Glutamatergic neuron (in vitro differentiated cells): ENCODE results near the gene GPR82. TPM values are rescaled to one million over a fixed set of nuclear protein-coding genes. Genes with fewer than 3 reads are reported as not detected.

Source experiments
- DNase-seq: peaks from one replicate; pipeline ENCODE4 v3.0.0; 2022
- H3K27ac Mint-ChIP-seq: one replicate; pipeline ENCODE4 v1.8.0; 2020; ENCODE audit warnings: mild to moderate bottlenecking, mixed read lengths, inconsistent platforms; ENCODE audit not compliant: unreplicated experiment
- H3K27me3 Mint-ChIP-seq: one replicate; pipeline ENCODE4 v1.8.0; 2020; ENCODE audit warnings: mild to moderate bottlenecking, moderate library complexity, mixed read lengths, inconsistent platforms; ENCODE audit not compliant: unreplicated experiment
- H3K36me3 Mint-ChIP-seq: one replicate; pipeline ENCODE4 v1.8.0; 2020; ENCODE audit warnings: mild to moderate bottlenecking, mixed read lengths, inconsistent platforms; ENCODE audit not compliant: unreplicated experiment
- H3K4me1 Mint-ChIP-seq: one replicate; pipeline ENCODE4 v1.8.0; 2020; ENCODE audit warnings: mild to moderate bottlenecking, low read depth, mixed read lengths, inconsistent platforms; ENCODE audit not compliant: unreplicated experiment
- H3K4me3 Mint-ChIP-seq: one replicate; pipeline ENCODE4 v1.8.0; 2020; ENCODE audit warnings: mild to moderate bottlenecking, mixed read lengths, inconsistent platforms; ENCODE audit not compliant: unreplicated experiment
- H3K9me3 Mint-ChIP-seq: one replicate; pipeline ENCODE4 v1.8.0; 2020; ENCODE audit warnings: mild to moderate bottlenecking, moderate library complexity, mixed read lengths, inconsistent platforms; ENCODE audit not compliant: unreplicated experiment
- total RNA-seq: library from RNA; stranded (reverse); fragmentation: NEBNext Ultra II Directional; extraction: Animal tissue kit (Norgen Biotek cat#: 25700); gene quantifications from one replicate; pipeline ENCODE4 v1.2.1, GENCODE V29; 2021; ENCODE audit not compliant: unreplicated experiment
- TF ChIP-seq, protein P1 (sequence below): fragments of 200-600 bp; sonication (generic); IDR thresholded peaks from one replicate; pipeline ENCODE4 v1.5.0; 2021; ENCODE audit not compliant: partially characterized antibody, unreplicated experiment

The GPR82 gene
- total RNA-seq, 1 donor from 2014 or later: not detected

DNA sequence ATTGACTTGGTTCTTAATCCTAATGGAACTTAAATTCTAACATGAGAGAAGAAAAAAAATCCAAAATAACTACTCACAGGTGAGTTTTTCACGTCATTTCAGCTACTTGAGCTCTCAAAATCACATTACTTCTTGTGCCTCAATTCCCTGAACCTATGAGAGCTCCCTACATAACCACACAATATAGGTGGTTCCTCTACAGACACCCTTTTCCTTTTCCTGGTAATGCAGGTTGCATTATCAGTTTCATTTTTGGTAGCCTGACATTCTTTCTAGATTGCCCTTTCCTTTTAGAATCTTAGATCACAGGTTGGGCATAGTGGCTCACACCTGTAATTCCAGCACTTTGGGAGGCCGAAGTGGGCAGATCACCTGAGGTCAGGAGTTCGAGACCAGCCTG, 31.0 kb upstream of the GPR82 start:
- Mint-ChIP-seq H3K4me1 (peaks cover 4% of the 10 kb centered on the region), H3K27ac (no peak overlapping the region), H3K9me3 (no peaks in the 10 kb centered on the region), H3K4me3 (no peak overlapping the region), H3K36me3 (no peaks in the 10 kb centered on the region), H3K27me3 (no peaks in the 10 kb centered on the region)
- DNase-seq: no peak
- TF ChIP-seq, protein P1, sequence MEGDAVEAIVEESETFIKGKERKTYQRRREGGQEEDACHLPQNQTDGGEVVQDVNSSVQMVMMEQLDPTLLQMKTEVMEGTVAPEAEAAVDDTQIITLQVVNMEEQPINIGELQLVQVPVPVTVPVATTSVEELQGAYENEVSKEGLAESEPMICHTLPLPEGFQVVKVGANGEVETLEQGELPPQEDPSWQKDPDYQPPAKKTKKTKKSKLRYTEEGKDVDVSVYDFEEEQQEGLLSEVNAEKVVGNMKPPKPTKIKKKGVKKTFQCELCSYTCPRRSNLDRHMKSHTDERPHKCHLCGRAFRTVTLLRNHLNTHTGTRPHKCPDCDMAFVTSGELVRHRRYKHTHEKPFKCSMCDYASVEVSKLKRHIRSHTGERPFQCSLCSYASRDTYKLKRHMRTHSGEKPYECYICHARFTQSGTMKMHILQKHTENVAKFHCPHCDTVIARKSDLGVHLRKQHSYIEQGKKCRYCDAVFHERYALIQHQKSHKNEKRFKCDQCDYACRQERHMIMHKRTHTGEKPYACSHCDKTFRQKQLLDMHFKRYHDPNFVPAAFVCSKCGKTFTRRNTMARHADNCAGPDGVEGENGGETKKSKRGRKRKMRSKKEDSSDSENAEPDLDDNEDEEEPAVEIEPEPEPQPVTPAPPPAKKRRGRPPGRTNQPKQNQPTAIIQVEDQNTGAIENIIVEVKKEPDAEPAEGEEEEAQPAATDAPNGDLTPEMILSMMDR: no peak

DNA sequence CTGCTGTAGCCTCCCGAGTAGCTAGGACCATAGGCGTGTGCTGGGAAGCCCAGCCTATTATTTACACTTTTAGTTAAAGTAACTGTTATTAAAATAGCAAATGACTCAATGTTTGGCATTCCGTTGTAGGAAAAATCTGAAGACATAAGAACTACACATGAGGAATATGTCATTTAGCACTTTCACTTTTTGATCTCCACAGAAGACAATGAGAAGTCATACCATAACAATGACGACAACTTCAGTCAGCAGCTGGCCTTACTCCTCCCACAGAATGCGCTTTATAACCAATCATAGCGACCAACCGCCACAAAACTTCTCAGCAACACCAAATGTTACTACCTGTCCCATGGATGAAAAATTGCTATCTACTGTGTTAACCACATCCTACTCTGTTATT, 28.6 kb upstream of the GPR82 start:
- H3K27me3 Mint-ChIP-seq: no peaks in the 10 kb centered on the region
- no peaks in the 10 kb centered on the region for H3K9me3 Mint-ChIP-seq
- DNase-seq: no peak
- H3K4me3 Mint-ChIP-seq: no peak overlapping the region
- H3K4me1 Mint-ChIP-seq: peaks cover 4% of the 10 kb centered on the region
- H3K36me3 Mint-ChIP-seq: no peaks in the 10 kb centered on the region
- TF ChIP-seq, protein P1: no peak
- no peak overlapping the region for H3K27ac Mint-ChIP-seq

DNA sequence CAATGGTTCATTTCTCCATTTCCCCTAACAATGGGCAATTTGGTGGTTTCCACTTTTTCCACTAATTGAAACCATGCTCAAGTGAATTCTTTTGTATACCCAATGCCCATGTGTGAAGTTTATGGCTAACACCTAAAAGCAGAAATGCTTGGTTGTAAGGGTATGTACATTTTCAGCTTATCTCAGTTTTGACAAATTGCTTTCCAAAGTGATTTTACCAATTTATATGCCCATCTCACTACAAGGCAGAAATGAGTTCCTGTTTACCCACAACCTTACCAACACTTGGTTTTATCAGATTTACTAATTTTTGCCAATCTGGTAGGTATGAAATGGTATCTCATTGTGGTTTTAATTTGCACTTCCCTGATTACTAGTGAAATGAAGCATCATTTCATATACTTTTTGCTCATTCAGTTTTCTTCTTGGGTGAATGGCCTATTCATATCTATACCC, 20.4 kb upstream of the GPR82 start:
- no peak for DNase-seq
- Mint-ChIP-seq H3K4me3 (no peak overlapping the region), H3K27ac (no peak overlapping the region), H3K36me3 (no peaks in the 10 kb centered on the region), H3K27me3 (no peaks in the 10 kb centered on the region), H3K9me3 (no peaks in the 10 kb centered on the region), H3K4me1 (no peaks in the 10 kb centered on the region)
- TF ChIP-seq, protein P1: no peak

DNA sequence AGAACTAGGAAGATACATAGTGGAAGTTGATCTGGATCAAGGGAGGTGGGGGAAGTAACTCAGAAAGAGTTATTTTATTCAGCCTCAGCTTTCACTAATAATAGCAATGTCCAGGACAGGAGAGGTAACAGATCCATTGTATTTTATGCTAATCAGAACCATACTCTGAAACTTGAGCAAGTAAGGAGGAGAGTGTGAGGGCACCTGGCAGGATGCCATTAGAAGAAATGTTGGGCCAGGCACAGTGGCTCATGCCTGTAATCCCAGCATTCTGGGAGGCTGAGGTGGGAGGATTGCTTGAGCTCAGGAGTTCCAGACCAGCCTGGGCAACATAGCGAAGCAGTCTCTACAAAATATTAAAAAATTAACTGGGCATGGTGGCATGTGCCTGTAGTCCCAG, 18.9 kb upstream of the GPR82 start:
- no peaks in the 10 kb centered on the region for H3K36me3 Mint-ChIP-seq
- no peak for DNase-seq
- H3K9me3 Mint-ChIP-seq: no peaks in the 10 kb centered on the region
- no peaks in the 10 kb centered on the region for H3K4me1 Mint-ChIP-seq
- H3K4me3 Mint-ChIP-seq: no peak overlapping the region
- no peaks in the 10 kb centered on the region for H3K27me3 Mint-ChIP-seq
- no peak overlapping the region for H3K27ac Mint-ChIP-seq
- TF ChIP-seq, protein P1: no peak

DNA sequence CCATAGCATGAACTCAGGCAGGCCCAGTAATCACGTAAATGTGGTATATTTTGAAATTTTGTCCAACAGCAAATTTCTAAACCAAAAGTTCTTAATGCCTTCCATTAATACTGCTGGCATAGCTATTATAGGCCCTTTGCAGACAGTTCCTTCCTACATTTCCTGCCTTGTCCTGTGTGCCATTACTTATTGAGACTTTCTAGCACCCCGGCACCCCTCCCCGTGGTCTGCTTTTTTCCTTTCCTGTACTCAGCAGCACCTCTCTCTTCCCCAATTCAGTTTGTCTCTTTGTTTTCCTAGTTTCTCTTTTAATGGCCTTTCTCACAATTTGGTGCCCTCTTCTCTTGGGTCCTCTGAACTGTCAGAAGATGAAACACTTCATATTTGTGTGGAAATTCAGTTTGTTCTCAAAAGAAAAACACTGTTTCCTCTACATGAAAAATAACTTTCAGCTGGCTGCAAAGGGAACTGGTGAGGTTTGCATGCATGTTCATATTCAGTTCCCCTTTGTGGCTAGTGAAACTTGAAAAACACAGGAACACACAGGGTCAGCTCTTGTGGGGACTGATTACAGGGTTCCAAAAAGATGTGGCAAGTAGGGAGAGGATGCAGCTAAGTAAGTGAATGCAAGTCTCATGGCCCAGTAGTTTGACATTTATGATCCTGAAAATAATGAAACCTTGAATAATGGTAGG, 18.2 kb upstream of the GPR82 start:
- H3K36me3 Mint-ChIP-seq: no peaks in the 10 kb centered on the region
- H3K4me3 Mint-ChIP-seq: no peak overlapping the region
- TF ChIP-seq, protein P1: no peak
- DNase-seq: no peak
- no peaks in the 10 kb centered on the region for H3K9me3 Mint-ChIP-seq
- no peak overlapping the region for H3K27ac Mint-ChIP-seq
- H3K27me3 Mint-ChIP-seq: no peaks in the 10 kb centered on the region
- no peaks in the 10 kb centered on the region for H3K4me1 Mint-ChIP-seq
